ENCODE results near the gene NQO2. TPM values are rescaled to one million over a fixed set of nuclear protein-coding genes. Genes with fewer than 3 reads are reported as not detected.
A peak's percentile ranks its signal among the peaks of the same experiment; 100 is the strongest.

NQO2 gene
- total and polyA plus RNA-seq, 2 of the 13 experiments (the other 11 are each of a cell fraction or from before 2014, with no cell fraction given) = 32.2 to 56.5 TPM

- no peak for TF ChIP-seq ZNF30 (CRISPR knock-in tag; IDR thresholded peaks at IDR 0.05)
- TF ChIP-seq ZSCAN31 (CRISPR knock-in tag; IDR thresholded peaks at IDR 0.05; ENCODE audit: low read depth) = no peak; the same call in 1 of the 2 replicates
- no peak for TF ChIP-seq MZF1 (CRISPR knock-in tag; IDR thresholded peaks at IDR 0.05; ENCODE audit: borderline replicate concordance)
- TF ChIP-seq MYC (CRISPR knock-in tag; IDR thresholded peaks at IDR 0.05; ENCODE audit: borderline replicate concordance) = peak; percentile 94
- TF ChIP-seq ZKSCAN8 (CRISPR knock-in tag; IDR thresholded peaks at IDR 0.05; ENCODE audit: borderline replicate concordance) = peak; percentile 33; the same call in 1 of the 2 replicates
- TF ChIP-seq MLLT10 (CRISPR knock-in tag; IDR thresholded peaks at IDR 0.05) = no peak
- TF ChIP-seq RARG (CRISPR knock-in tag; IDR thresholded peaks at IDR 0.05; ENCODE audit: low read depth) = no peak
- TF ChIP-seq CEBPG (CRISPR knock-in tag; IDR thresholded peaks at IDR 0.05) = 0 out of 2 replicates have a peak, but pooled peaks have one; percentile 11
- no peak for TF ChIP-seq HNF1A (IDR thresholded peaks at IDR 0.05; ENCODE audit: low read depth)
- TF ChIP-seq HNF1A (CRISPR knock-in tag; IDR thresholded peaks at IDR 0.05; ENCODE audit: borderline replicate concordance) = peak; percentile 42; the same call in 1 of the 2 replicates
- TF ChIP-seq NCOA5 (CRISPR knock-in tag; IDR thresholded peaks at IDR 0.05) = no peak
- peak; percentile 52; the same call in 1 of the 2 replicates for TF ChIP-seq NFYC (CRISPR knock-in tag; IDR thresholded peaks at IDR 0.05)
- no peak; the same call in 1 of the 2 replicates for TF ChIP-seq ZSCAN9 (CRISPR knock-in tag; IDR thresholded peaks at IDR 0.05; ENCODE audit: borderline replicate concordance)
- TF ChIP-seq LBX2 (CRISPR knock-in tag; IDR thresholded peaks at IDR 0.05; ENCODE audit: borderline replicate concordance) = peak; percentile 48; the same call in 1 of the 2 replicates
- no peak for TF ChIP-seq NONO (IDR thresholded peaks at IDR 0.05)
- peak; percentile 65 for TF ChIP-seq NONO (CRISPR knock-in tag; conservative IDR thresholded peaks at IDR 0.05)
- peak; percentile 93 for TF ChIP-seq RAD21 (CRISPR knock-in tag; IDR thresholded peaks at IDR 0.05)
- TF ChIP-seq SKIL (CRISPR knock-in tag; IDR thresholded peaks at IDR 0.05; ENCODE audit: borderline replicate concordance) = no peak
- peak; percentile 62 for TF ChIP-seq ETV5 (CRISPR knock-in tag; IDR thresholded peaks at IDR 0.05; ENCODE audit: borderline replicate concordance)
- TF ChIP-seq ELF3 (CRISPR knock-in tag; IDR thresholded peaks at IDR 0.05) = peak; percentile 37; the same call in 1 of the 2 replicates
- TF ChIP-seq ELF1 (CRISPR knock-in tag; IDR thresholded peaks at IDR 0.05) = peak; percentile 48; the same call in 1 of the 2 replicates
- TF ChIP-seq, protein P1, sequence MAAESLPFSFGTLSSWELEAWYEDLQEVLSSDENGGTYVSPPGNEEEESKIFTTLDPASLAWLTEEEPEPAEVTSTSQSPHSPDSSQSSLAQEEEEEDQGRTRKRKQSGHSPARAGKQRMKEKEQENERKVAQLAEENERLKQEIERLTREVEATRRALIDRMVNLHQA (CRISPR knock-in tag; IDR thresholded peaks at IDR 0.05) = no peak
- no peak for TF ChIP-seq PPARG (CRISPR knock-in tag; conservative IDR thresholded peaks at IDR 0.05)
- no peak for TF ChIP-seq ELF4 (CRISPR knock-in tag; IDR thresholded peaks at IDR 0.05; ENCODE audit: borderline replicate concordance)
- TF ChIP-seq HIVEP1 (CRISPR knock-in tag; IDR thresholded peaks at IDR 0.05) = peak; percentile 69
- TF ChIP-seq ZMYM4 (CRISPR knock-in tag; IDR thresholded peaks at IDR 0.05) = peak; percentile 93
These were observed 47.1 kb upstream of the NQO2 start (continued) for GRCh38 chr6:2952557-2953095.
